Upper lobe of left lung (tissue), 4 donors: ENCODE results near the gene PKHD1.

Experiments used
- CTCF ChIP-seq, 6 experiments: fragments of 450-650 bp in 4 of 6; fragments of 200-600 bp in 2 of 6; sonication (generic) in 2 of 6; IDR thresholded peaks; one replicate each; pipeline ENCODE4 v1.5.1; 2016 to 2019; ENCODE audit warnings: antibody characterized with exemption in 6 of 6
- EP300 ChIP-seq, 4 donors: sonication (generic); formaldehyde crosslinking; IDR thresholded peaks; one replicate each; pipeline ENCODE4 v1.5.1; 2017; ENCODE audit warnings: antibody characterized with exemption in 4 of 4, control low read depth in 2 of 4
- POLR2A ChIP-seq, 4 donors: fragments of 450-650 bp; IDR thresholded peaks; one replicate each; pipeline ENCODE4 v1.5.1; 2016 to 2017; ENCODE audit warnings: antibody characterized with exemption in 4 of 4, mild to moderate bottlenecking in 2 of 4
- POLR2AphosphoS5 ChIP-seq, 2 donors: sonication (generic); formaldehyde crosslinking; IDR thresholded peaks; one replicate each; pipeline ENCODE4 v1.5.1; 2017; ENCODE audit warnings: antibody characterized with exemption in 2 of 2

GRCh38 chr6:52133324-52133723 is 45.9 kb upstream of the PKHD1 start:
- no peak for TF ChIP-seq CTCF (IDR thresholded peaks at IDR 0.05)
- no peak for TF ChIP-seq POLR2AphosphoS5 (IDR thresholded peaks at IDR 0.05)
- TF ChIP-seq POLR2A (IDR thresholded peaks at IDR 0.05), result no peak
- TF ChIP-seq EP300 (IDR thresholded peaks at IDR 0.05), result no peak
